ENCODE data around the gene CCDC171. TPM values are rescaled to one million over a fixed set of nuclear protein-coding genes. Genes with fewer than 3 reads are reported as not detected.

The CCDC171 gene
- total RNA-seq, 4 donors from 2014 or later: 3.2 to 12.4 (median 7.3) TPM

DNA sequence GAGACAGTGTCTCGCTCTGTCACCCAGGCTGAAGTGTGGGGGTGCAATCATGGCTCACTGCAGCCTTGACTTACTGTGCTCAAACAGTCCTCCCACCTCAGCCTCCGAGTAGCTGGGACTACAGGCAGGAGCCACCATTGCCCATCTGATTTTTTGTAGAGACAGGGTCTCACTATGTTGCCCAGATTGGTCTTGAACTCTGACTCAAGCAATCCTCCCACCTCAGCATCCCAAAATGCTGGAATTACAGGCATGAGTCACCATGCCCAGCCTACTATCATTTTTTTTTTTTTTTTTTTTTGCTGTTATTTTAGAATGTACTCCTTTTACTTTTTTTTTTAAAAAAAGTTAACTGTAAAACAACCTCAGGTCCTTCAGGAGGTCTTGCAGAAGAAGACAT lies 449.0 kb downstream of the CCDC171 start:
- no peak for DNase-seq (ENCODE audit: low spot score in 2 of 2)
- no peak overlapping the region for H3K27ac ChIP-seq
- H3K9me3 ChIP-seq: no peaks in the 10 kb centered on the region
- no peaks in the 10 kb centered on the region for H3K27me3 ChIP-seq
- H3K4me1 ChIP-seq: no peaks in the 10 kb centered on the region
- no peak for TF ChIP-seq POLR2A (IDR thresholded peaks at IDR 0.05)
- no peak for TF ChIP-seq CTCF (IDR thresholded peaks at IDR 0.05)
- 94% methylated on average over 2 of the region's 2 CpGs for WGBS
- no peaks in the 10 kb centered on the region for H3K36me3 ChIP-seq
- no peak overlapping the region for H3K4me3 ChIP-seq

DNA sequence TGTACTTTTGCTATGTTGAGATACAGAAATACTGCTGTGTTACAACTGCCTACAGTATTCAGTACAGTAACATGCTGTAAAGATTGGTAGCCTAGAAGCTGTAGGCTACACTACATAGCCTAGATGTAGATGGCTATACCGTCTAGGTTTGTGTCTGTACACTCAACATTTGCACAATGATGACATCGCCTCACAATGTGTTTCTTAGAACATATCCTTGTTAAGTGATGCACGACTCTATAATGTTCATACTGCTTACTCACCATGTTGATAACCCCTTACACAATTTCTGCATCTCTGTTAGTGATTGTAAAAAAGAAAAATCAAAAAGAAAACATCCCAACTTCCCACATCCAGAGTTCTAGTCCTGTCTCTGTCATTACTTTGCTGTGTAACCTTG lies 450.0 kb downstream of the CCDC171 start:
- no peak for TF ChIP-seq POLR2AphosphoS5 (IDR thresholded peaks at IDR 0.05)
- no peak for TF ChIP-seq CTCF (IDR thresholded peaks at IDR 0.05)
- no peak for TF ChIP-seq EP300 (IDR thresholded peaks at IDR 0.05)
- TF ChIP-seq POLR2A (IDR thresholded peaks at IDR 0.05): no peak
- no peak for DNase-seq (ENCODE audit: low spot score in 2 of 2)
- Histone ChIP-seq H3K4me1 (no peaks in the 10 kb centered on the region), H3K27ac (no peak overlapping the region), H3K9me3 (no peaks in the 10 kb centered on the region), H3K4me3 (no peak overlapping the region), H3K36me3 (no peaks in the 10 kb centered on the region), H3K27me3 (no peaks in the 10 kb centered on the region)
- 91% methylated on average over 3 of the region's 3 CpGs for WGBS

DNA sequence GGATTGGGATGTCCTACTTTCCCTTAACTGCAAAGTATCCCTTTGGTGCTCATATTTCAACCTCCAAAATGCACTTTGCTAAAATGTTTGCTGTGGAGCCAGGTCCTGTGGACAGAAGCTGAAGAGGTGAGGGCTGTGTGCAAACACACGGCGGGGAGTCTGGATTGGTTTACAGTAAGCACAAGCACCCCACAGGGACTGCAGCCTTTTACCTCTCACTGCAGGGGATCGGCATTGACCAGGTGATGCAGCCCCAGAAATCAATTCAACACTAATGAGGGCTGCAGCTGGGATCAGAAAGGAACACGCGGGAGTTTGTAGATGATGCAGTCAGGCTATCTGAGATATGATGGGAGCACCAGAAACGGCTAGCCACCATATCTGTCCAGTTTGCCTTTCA lies 450.9 kb downstream of the CCDC171 start:
- Histone ChIP-seq H3K9me3 (no peaks in the 10 kb centered on the region), H3K4me1 (no peaks in the 10 kb centered on the region), H3K36me3 (no peaks in the 10 kb centered on the region), H3K27ac (no peak overlapping the region), H3K4me3 (no peak overlapping the region), H3K27me3 (no peaks in the 10 kb centered on the region)
- 79% methylated on average over 6 of the region's 6 CpGs for WGBS
- no peak for TF ChIP-seq POLR2AphosphoS5 (IDR thresholded peaks at IDR 0.05)
- no peak for TF ChIP-seq EP300 (IDR thresholded peaks at IDR 0.05)
- TF ChIP-seq POLR2A (IDR thresholded peaks at IDR 0.05): no peak
- TF ChIP-seq CTCF (IDR thresholded peaks at IDR 0.05): no peak
- DNase-seq (ENCODE audit: low spot score in 2 of 2): no peak

DNA sequence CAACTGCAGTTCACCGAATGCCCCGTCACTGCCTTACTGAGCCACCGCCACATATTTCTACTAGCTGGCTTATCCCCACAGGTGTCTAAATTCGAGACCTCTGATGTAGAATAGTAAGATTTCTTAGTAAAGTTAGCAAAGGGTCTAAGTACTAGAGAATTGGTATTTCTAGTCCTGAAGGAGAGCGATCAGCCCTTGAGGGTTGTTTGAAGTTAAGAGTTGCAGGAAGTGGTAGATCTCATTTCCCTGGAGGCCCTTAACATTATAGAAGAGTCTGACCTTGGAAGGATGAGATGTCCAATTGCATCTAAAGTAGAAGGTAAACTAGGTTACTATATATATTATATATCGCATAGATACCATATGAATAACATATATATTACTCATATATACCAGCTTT lies 451.8 kb downstream of the CCDC171 start:
- no peaks in the 10 kb centered on the region for H3K9me3 ChIP-seq
- TF ChIP-seq CTCF (IDR thresholded peaks at IDR 0.05) (no peak), POLR2AphosphoS5 (IDR thresholded peaks at IDR 0.05) (no peak), EP300 (IDR thresholded peaks at IDR 0.05) (no peak), POLR2A (IDR thresholded peaks at IDR 0.05) (no peak)
- DNase-seq (ENCODE audit: low spot score in 2 of 2): no peak
- WGBS: 95% methylated on average over 6 of the region's 6 CpGs
- H3K36me3 ChIP-seq: no peaks in the 10 kb centered on the region
- H3K4me3 ChIP-seq: no peak overlapping the region
- no peaks in the 10 kb centered on the region for H3K27me3 ChIP-seq
- H3K4me1 ChIP-seq: no peaks in the 10 kb centered on the region
- H3K27ac ChIP-seq: no peak overlapping the region

- no peak for DNase-seq (ENCODE audit: low spot score in 2 of 2)
- WGBS: 79% methylated on average over 4 of the region's 4 CpGs
- H3K4me3 ChIP-seq: no peak overlapping the region
- TF ChIP-seq EP300 (IDR thresholded peaks at IDR 0.05): no peak
- no peak for TF ChIP-seq POLR2AphosphoS5 (IDR thresholded peaks at IDR 0.05)
- TF ChIP-seq POLR2A (IDR thresholded peaks at IDR 0.05): no peak
- TF ChIP-seq CTCF (IDR thresholded peaks at IDR 0.05): no peak
- no peaks in the 10 kb centered on the region for H3K27me3 ChIP-seq
- H3K36me3 ChIP-seq: no peaks in the 10 kb centered on the region
- no peaks in the 10 kb centered on the region for H3K4me1 ChIP-seq
- no peaks in the 10 kb centered on the region for H3K9me3 ChIP-seq
- H3K27ac ChIP-seq: no peak overlapping the region
Observed at GRCh38 chr9:16010221-16010620, 457.4 kb downstream of the CCDC171 start.

All from suprapubic skin (tissue), 4 donors.